ENCODE results near the gene POLK. TPM values are rescaled to one million over a fixed set of nuclear protein-coding genes. Genes with fewer than 3 reads are reported as not detected.
"Not testable (repeated sequence)": the region's sequence is repeated elsewhere in the genome, so short reads cannot be mapped to it uniquely, and the experiment has no call there.

POLK gene
- total RNA-seq, 1 experiment from 2014 or later = 20.2 TPM

GRCh38 chr5:75510417-75510835 lies 1.3 kb upstream of the POLK start:
- peak; percentile 35 for DNase-seq (ENCODE audit: low read depth)

- no peak for DNase-seq (ENCODE audit: low read depth)
Observed at GRCh38 chr5:75510836-75511434, 756 bp upstream of the POLK start.

GRCh38 chr5:75512383-75513074 lies 838 bp downstream of the POLK start:
- no peak for DNase-seq (ENCODE audit: low read depth)

GRCh38 chr5:75513841-75514240 lies 2.1 kb downstream of the POLK start:
- no peak for DNase-seq (ENCODE audit: low read depth)

GRCh38 chr5:75514323-75514722 lies 2.6 kb downstream of the POLK start:
- DNase-seq (ENCODE audit: low read depth) = no peak

- no peak for DNase-seq (ENCODE audit: low read depth)
Observed at GRCh38 chr5:75519761-75520160, 8.1 kb downstream of the POLK start.

GRCh38 chr5:75521195-75521594 lies 9.5 kb downstream of the POLK start:
- no peak for DNase-seq (ENCODE audit: low read depth)

- DNase-seq (ENCODE audit: low read depth) = no peak
Observed at GRCh38 chr5:75522025-75522424, 10.3 kb downstream of the POLK start.

GRCh38 chr5:75522542-75522941 lies 10.9 kb downstream of the POLK start:
- no peak for DNase-seq (ENCODE audit: low read depth)

GRCh38 chr5:75523275-75523674 lies 11.6 kb downstream of the POLK start:
- DNase-seq (ENCODE audit: low read depth) = no peak

- no peak for DNase-seq (ENCODE audit: low read depth)
Observed at GRCh38 chr5:75524071-75524470, 12.4 kb downstream of the POLK start.

GRCh38 chr5:75524591-75524990 lies 12.9 kb downstream of the POLK start:
- DNase-seq (ENCODE audit: low read depth) = no peak

GRCh38 chr5:75525344-75525743 lies 13.7 kb downstream of the POLK start:
- DNase-seq (ENCODE audit: low read depth) = no peak

- no peak for DNase-seq (ENCODE audit: low read depth)
Observed at GRCh38 chr5:75526070-75526469, 14.4 kb downstream of the POLK start.

- no peak for DNase-seq (ENCODE audit: low read depth)
Observed at GRCh38 chr5:75529185-75529584, 17.5 kb downstream of the POLK start.

GRCh38 chr5:75532190-75532589 lies 20.5 kb downstream of the POLK start:
- DNase-seq (ENCODE audit: low read depth) = no peak

- not testable (repeated sequence) for DNase-seq (ENCODE audit: low read depth)
Observed at GRCh38 chr5:75533716-75534115, 22.0 kb downstream of the POLK start.

- DNase-seq (ENCODE audit: low read depth) = no peak
Observed at GRCh38 chr5:75534734-75535133, 23.0 kb downstream of the POLK start.

GRCh38 chr5:75536147-75536546 lies 24.5 kb downstream of the POLK start:
- DNase-seq (ENCODE audit: low read depth) = no peak

- DNase-seq (ENCODE audit: low read depth) = no peak
Observed at GRCh38 chr5:75536694-75537360, 25.1 kb downstream of the POLK start.

GRCh38 chr5:75538211-75538610 lies 26.5 kb downstream of the POLK start:
- no peak for DNase-seq (ENCODE audit: low read depth)

GRCh38 chr5:75545131-75545530 lies 33.4 kb downstream of the POLK start:
- no peak for DNase-seq (ENCODE audit: low read depth)

- DNase-seq (ENCODE audit: low read depth) = no peak
Observed at GRCh38 chr5:75546830-75547229, 35.1 kb downstream of the POLK start.
